Skeletal muscle tissue (tissue), 4 donors: ENCODE measurements around the gene IFIT2. TPM values are rescaled to one million over a fixed set of nuclear protein-coding genes. Genes with fewer than 3 reads are reported as not detected.

Source experiments
- H3K27ac ChIP-seq: one replicate; pipeline ENCODE4 v1.7.0; 2013; ENCODE audit warnings: mild to moderate bottlenecking, low read depth, low read length, inconsistent platforms
- H3K27me3 ChIP-seq, 3 donors: one replicate each; pipeline ENCODE4 v1.7.0; 2013; ENCODE audit warnings: low read length in 3 of 3; ENCODE audit not compliant: control insufficient read depth in 3 of 3, insufficient read depth in 3 of 3
- H3K36me3 ChIP-seq, 3 donors: one replicate each; pipeline ENCODE4 v1.7.0; 2013; ENCODE audit warnings: low read length in 3 of 3; ENCODE audit not compliant: control insufficient read depth in 3 of 3, insufficient read depth in 3 of 3
- H3K4me1 ChIP-seq, 3 donors: one replicate each; pipeline ENCODE4 v1.7.0; 2013; ENCODE audit warnings: low read length in 3 of 3, mild to moderate bottlenecking in 3 of 3; ENCODE audit not compliant: control insufficient read depth in 3 of 3, insufficient read depth in 3 of 3
- H3K4me3 ChIP-seq, 3 donors: one replicate each; pipeline ENCODE4 v1.7.0; 2013; ENCODE audit warnings: low read length in 3 of 3
- H3K9ac ChIP-seq, 3 donors: one replicate each; pipeline ENCODE4 v1.7.0; 2013; ENCODE audit warnings: low read length in 3 of 3, mild to moderate bottlenecking in 3 of 3, moderate library complexity in 2 of 3, low read depth in 1 of 3
- H3K9me3 ChIP-seq, 3 donors: one replicate each; pipeline ENCODE4 v1.7.0; 2013; ENCODE audit warnings: low read length in 3 of 3; ENCODE audit not compliant: control insufficient read depth in 3 of 3
- total RNA-seq: library from RNA; depleted of rRNA; stranded (reverse); fragments of >200 nt; gene quantifications from one replicate; pipeline ENCODE4 v1.2.3, GENCODE V29; 2014
- donor health status: Osteomylitis.

The IFIT2 gene
- total RNA-seq, 1 donor from 2014 or later, result 6.8 TPM

DNA sequence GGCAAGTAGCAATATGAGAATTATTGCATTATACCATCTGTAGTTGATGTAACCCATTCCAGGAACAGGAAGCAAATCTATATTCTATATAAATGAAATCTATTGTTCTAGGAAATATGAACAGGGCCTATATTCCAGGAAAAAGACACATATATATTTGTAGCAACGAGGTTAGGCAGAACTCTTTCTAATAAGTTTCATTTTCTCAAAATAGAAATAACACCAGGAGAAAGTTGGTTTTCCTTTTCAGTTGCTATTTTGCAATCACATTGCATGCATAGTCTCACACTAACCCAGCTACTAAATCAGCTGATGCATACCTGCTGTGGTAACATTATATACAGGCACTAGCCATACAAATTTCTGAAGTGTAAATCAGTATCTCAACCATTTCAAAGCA, 6.2 kb upstream of the IFIT2 start:
- no peaks in the 10 kb centered on the region for H3K36me3 ChIP-seq
- peaks cover 21 to 42% (median 27%) of the 10 kb centered on the region in 3 donors for H3K4me1 ChIP-seq
- peak overlapping the region; percentile 23 to 48 (median 35) for H3K9ac ChIP-seq
- H3K27me3 ChIP-seq, result no peaks in the 10 kb centered on the region
- peak overlapping the region; percentile 87 for H3K27ac ChIP-seq
- peak overlapping the region; percentile 1 to 41 (median 4) for H3K4me3 ChIP-seq
- no peaks in the 10 kb centered on the region for H3K9me3 ChIP-seq

DNA sequence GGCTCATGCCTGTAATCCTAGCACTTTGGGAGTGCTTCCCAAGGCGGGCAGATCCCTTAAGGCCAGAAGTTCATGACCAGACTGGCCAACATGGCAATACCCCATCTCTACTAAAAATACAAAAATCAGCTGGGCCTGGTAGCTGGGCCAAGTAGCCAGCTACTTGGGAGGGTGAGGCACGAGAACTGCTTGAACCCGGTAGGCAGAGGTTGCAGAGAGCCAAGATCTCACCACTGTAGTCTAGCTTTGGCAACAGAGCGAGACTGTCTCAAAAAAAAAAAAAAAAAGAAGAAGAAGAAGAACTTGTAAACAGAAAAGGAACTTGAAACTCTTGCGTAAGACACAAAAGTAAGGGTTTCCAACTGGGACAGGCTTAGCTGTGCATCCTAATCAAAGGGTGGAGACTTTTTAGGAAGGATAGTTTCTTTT, 5.6 kb upstream of the IFIT2 start:
- peak overlapping the region in 1 of 3 donors; percentile 41 for H3K4me3 ChIP-seq

DNA sequence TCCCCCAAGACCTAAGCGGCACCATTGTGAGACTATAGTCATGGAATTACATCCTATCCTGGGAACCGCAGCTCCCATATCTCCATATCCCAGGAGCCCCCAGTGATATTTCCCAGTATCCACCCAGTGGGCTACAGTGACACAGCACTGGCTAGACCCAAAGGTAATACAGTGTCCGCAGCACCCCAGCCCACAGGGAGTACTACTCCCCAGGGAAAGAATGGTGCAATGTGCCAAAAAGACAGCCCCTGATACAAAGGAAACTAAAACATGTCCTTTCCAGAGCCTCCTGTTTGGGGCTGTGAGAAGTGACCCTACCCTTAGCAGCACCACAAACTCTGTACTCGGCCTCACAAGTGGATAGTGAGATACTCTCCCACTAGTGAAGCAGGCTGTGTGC, 4.5 kb upstream of the IFIT2 start:
- no peaks in the 10 kb centered on the region for H3K9me3 ChIP-seq
- no peaks in the 10 kb centered on the region for H3K36me3 ChIP-seq
- H3K4me1 ChIP-seq, result peaks cover 30 to 51% (median 32%) of the 10 kb centered on the region in 3 donors
- H3K9ac ChIP-seq, result no peak overlapping the region
- no peaks in the 10 kb centered on the region for H3K27me3 ChIP-seq
- H3K27ac ChIP-seq, result peak overlapping the region; percentile 87
- H3K4me3 ChIP-seq, result no peak overlapping the region

More for the DNA sequence above, 5.6 kb upstream of the IFIT2 start:
- H3K9me3 ChIP-seq, result no peaks in the 10 kb centered on the region
- H3K36me3 ChIP-seq, result no peaks in the 10 kb centered on the region
- H3K4me1 ChIP-seq, result peaks cover 24 to 48% (median 30%) of the 10 kb centered on the region in 3 donors
- peak overlapping the region in 2 of 3 donors; percentile 35 to 48 for H3K9ac ChIP-seq
- H3K27ac ChIP-seq, result peak overlapping the region; percentile 87
- H3K27me3 ChIP-seq, result no peaks in the 10 kb centered on the region

DNA sequence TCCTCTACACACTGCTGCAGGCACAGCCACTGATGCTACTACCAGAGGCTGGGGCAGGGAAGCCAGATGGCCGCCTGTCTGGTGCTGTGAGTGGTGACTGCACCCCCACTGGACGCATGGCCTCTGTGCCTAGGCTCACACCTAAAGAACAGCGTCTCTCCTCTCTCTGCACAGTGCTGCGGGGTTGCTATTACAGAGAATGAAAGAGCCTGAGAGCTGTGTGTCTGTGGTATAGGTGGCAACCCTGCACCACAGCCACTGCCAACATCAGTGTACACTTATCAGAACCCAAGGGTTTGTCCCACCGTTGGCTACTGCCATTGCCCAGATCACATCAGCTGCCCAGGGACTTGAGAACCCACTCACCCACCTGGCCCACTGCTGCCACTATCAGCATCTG, 4.1 kb upstream of the IFIT2 start:
- no peak overlapping the region for H3K4me3 ChIP-seq
- no peaks in the 10 kb centered on the region for H3K27me3 ChIP-seq
- no peak overlapping the region for H3K27ac ChIP-seq
- H3K9me3 ChIP-seq, result no peaks in the 10 kb centered on the region
- H3K36me3 ChIP-seq, result no peaks in the 10 kb centered on the region
- peaks cover 32 to 55% (median 35%) of the 10 kb centered on the region in 3 donors for H3K4me1 ChIP-seq
- H3K9ac ChIP-seq, result no peak overlapping the region

DNA sequence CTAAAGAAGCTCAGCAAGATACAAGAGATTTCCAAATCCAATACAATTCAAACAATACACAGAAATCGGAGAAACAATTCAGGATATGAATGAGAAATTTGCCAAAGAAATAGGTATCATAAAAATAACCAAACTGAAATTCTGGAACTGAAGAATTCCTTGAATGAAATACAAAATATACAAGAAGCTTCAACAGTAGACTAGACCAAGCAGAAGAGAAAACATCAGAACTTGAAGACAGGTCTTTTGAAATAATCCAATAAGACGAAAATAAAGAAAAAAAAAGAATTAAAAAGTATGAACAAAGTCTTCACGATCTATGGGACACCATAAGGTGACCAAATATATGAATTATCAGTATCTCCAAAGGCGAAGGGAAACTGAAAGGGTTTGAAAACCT, 2.8 kb upstream of the IFIT2 start:
- H3K4me3 ChIP-seq, result no peak overlapping the region
- H3K9ac ChIP-seq, result no peak overlapping the region
- no peak overlapping the region for H3K27ac ChIP-seq
- no peaks in the 10 kb centered on the region for H3K36me3 ChIP-seq
- H3K4me1 ChIP-seq, result peaks cover 32 to 65% (median 45%) of the 10 kb centered on the region in 3 donors
- no peaks in the 10 kb centered on the region for H3K9me3 ChIP-seq
- no peaks in the 10 kb centered on the region for H3K27me3 ChIP-seq

DNA sequence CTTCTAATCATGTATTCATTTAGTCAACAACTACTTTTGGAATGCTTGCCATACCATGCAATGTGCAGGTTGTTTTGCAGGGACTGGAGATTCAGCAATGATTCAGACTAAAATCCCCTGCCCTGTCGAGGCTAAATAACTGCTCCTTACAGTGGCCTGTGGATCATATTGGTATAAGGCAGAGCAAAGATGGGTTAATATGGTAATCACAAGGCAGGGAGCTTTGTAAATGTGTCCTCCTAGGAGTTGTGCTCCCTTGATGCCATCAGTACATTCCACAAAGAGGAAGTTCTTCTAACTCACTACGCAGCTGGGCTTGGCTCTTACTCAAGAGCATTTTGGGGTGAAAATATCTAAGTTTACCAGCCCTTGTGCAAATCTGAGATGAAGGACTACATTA, 614 bp upstream of the IFIT2 start:
- Histone ChIP-seq H3K36me3 (peaks cover 0 to 2% (median under 1%) of the 10 kb centered on the region in 3 donors), H3K4me1 (peaks cover 18 to 45% (median 38%) of the 10 kb centered on the region in 3 donors), H3K9ac (peak overlapping the region; percentile 73 to 83 (median 76)), H3K27me3 (no peaks in the 10 kb centered on the region), H3K27ac (peak overlapping the region; percentile 89), H3K4me3 (peak overlapping the region; percentile 74 to 87 (median 75)), H3K9me3 (no peaks in the 10 kb centered on the region)

DNA sequence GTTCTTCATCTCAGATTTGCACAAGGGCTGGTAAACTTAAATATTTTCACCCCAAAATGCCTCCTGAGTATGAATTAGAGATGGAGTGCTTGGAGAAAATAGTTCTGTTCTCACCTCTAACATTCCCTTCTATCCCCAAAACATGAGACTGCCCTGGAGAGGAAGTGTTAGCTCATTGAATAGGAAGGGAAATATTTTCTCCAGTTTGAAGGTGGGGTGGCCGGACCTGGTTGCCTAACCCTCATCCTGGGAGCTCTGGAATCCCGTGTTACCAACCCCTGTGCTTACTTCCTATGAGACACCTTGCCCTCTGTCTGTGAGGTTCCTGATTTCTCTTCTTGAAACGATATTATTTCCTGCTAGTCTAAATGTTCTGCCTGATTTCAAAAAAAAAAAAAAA, 779 bp downstream of the IFIT2 start:
- Histone ChIP-seq H3K9me3 (no peaks in the 10 kb centered on the region), H3K4me1 (peaks cover 5 to 37% (median 26%) of the 10 kb centered on the region in 3 donors), H3K27me3 (no peaks in the 10 kb centered on the region), H3K9ac (peak overlapping the region in 2 of 3 donors; percentile 73 to 76), H3K27ac (peak overlapping the region; percentile 89), H3K36me3 (peaks cover 0 to 10% (median 2%) of the 10 kb centered on the region in 3 donors), H3K4me3 (peak overlapping the region; percentile 74 to 87 (median 75))

DNA sequence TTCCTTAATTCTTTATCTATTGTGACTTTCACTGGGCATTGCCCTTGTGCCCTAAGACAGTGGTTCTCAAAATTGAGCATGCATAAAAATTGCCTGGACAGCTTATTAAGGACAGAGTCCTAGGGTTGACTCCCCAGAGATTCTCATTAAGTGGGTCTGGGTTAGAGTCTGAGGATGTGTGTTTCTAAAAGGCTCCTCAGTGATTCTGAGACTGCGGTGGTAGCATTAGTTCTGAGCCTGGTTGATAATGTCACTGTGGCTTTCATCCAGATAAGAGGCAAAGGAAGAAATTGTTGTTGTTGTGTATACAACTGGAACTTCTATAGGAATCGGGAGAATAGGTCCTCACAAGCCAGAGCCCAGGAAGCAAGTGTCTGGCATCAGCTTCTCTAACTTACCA, 1.3 kb downstream of the IFIT2 start:
- peaks cover 0 to 10% (median 2%) of the 10 kb centered on the region in 3 donors for H3K36me3 ChIP-seq
- no peaks in the 10 kb centered on the region for H3K27me3 ChIP-seq
- H3K4me1 ChIP-seq, result peaks cover 5 to 32% (median 26%) of the 10 kb centered on the region in 3 donors
- no peaks in the 10 kb centered on the region for H3K9me3 ChIP-seq
- no peak overlapping the region for H3K9ac ChIP-seq
- no peak overlapping the region for H3K27ac ChIP-seq
- peak overlapping the region in 1 of 3 donors; percentile 87 for H3K4me3 ChIP-seq

DNA sequence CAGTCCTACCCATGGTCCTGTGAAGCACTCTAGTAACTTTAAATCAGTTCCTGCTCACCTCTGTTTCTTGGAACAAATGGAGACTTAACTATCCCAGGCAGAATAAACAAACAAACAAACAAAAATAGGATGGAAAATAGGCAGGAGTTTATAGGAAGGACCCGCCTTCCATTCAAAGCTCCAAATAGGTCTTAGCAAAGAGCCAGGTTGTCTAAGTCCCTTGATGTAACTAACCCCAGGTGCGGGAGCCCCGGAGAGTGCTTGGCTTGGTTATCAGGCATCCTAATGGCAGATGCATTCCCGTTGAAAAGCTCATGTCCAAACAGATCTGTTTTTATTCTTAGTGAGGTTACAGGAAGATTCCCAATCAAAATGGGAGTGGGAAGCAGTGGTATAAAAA, 2.2 kb downstream of the IFIT2 start:
- no peaks in the 10 kb centered on the region for H3K9me3 ChIP-seq
- peaks cover 0 to 10% (median 2%) of the 10 kb centered on the region in 3 donors for H3K36me3 ChIP-seq
- no peak overlapping the region for H3K4me3 ChIP-seq
- peaks cover 5 to 31% (median 26%) of the 10 kb centered on the region in 3 donors for H3K4me1 ChIP-seq
- H3K27ac ChIP-seq, result no peak overlapping the region
- H3K27me3 ChIP-seq, result no peaks in the 10 kb centered on the region
- H3K9ac ChIP-seq, result no peak overlapping the region

DNA sequence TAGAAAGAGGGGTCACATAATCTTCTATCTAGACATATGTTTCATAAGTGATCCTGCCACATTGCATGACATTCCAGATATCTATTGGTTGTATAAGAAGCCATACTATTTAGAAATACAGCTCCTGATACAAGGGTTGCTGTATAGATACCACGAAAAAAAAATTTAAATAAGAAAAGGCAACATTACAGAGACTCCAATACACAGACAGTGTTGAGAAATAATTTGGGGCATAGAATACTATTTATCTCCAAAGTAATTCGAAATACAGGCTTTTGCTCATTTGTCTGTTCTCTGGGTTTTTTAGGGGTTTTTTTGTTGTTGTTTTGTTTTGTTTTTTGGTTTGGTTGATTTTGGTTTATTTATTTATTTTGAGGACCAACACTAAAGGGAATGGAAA, 2.6 kb downstream of the IFIT2 start:
- Histone ChIP-seq H3K27ac (no peak overlapping the region), H3K9me3 (no peaks in the 10 kb centered on the region), H3K4me3 (no peak overlapping the region), H3K27me3 (no peaks in the 10 kb centered on the region), H3K9ac (no peak overlapping the region), H3K4me1 (peaks cover 5 to 31% (median 26%) of the 10 kb centered on the region in 3 donors), H3K36me3 (peaks cover 0 to 10% (median 2%) of the 10 kb centered on the region in 3 donors)
